Activated CD8-positive, alpha-beta T cell treated with anti-CD3 and anti-CD28 coated beads for 36 hours (primary cell): ENCODE measurements around the gene PLCXD1. TPM values are rescaled to one million over a fixed set of nuclear protein-coding genes. Genes with fewer than 3 reads are reported as not detected.

ENCODE experiments used
- ATAC-seq: fragments of 200-7000 bp; cut with Tn5 transposase; one replicate; pipeline ENCODE4 v1.10.0; 2021; ENCODE audit warnings: mild to moderate bottlenecking, moderate library complexity
- CTCF ChIA-PET: fragments of 350-600 bp; sonication (Branson Sonifier 250); formaldehyde crosslinking; loops from one replicate; lab custom pipeline; 2021; ENCODE audit warnings: antibody characterized with exemption; lab: Charles Lee
- POLR2A ChIA-PET: fragments of 350-600 bp; sonication (Branson Sonifier 250); formaldehyde crosslinking; loops from one replicate; lab custom pipeline; 2021; ENCODE audit warnings: antibody characterized with exemption; lab: Charles Lee
- DNase-seq: peaks from one replicate; pipeline ENCODE4 v3.0.0-alpha.2; 2020
- H3K27ac Mint-ChIP-seq: one replicate; pipeline ENCODE4 v1.8.0; 2021; ENCODE audit warnings: mild to moderate bottlenecking, mixed read lengths
- H3K27me3 Mint-ChIP-seq: one replicate; pipeline ENCODE4 v1.8.0; 2021; ENCODE audit warnings: mixed read lengths
- H3K36me3 Mint-ChIP-seq: one replicate; pipeline ENCODE4 v1.8.0; 2021; ENCODE audit warnings: low read depth, mixed read lengths
- H3K4me1 Mint-ChIP-seq: one replicate; pipeline ENCODE4 v1.8.0; 2021; ENCODE audit warnings: low read depth, mixed read lengths
- H3K4me3 Mint-ChIP-seq: one replicate; pipeline ENCODE4 v1.8.0; 2021; ENCODE audit warnings: mild to moderate bottlenecking, moderate library complexity, mixed read lengths
- H3K9me3 Mint-ChIP-seq: one replicate; pipeline ENCODE4 v1.8.0; 2021; ENCODE audit warnings: mixed read lengths
- CTCF ChIP-seq: fragments of 200-600 bp; IDR thresholded peaks from one replicate; pipeline ENCODE4 v1.8.0; 2022; ENCODE audit warnings: antibody characterized with exemption, mild to moderate bottlenecking
- intact Hi-C: fragments of 100-400 bp; cut with micrococcal nuclease; formaldehyde crosslinking; loops from one replicate; pipeline ENCODE4 v1.10.0; 2022
- total RNA-seq, 2 experiments: library from RNA; stranded (reverse); gene quantifications; one replicate each; pipeline ENCODE4 v1.2.3, GENCODE V29; 2021

PLCXD1 gene
- total RNA-seq, 2 experiments from 2014 or later = 63.9 to 65.7 TPM

GRCh38 chrX:332496-332860, 51.3 kb downstream of the PLCXD1 start:
- POLR2A ChIA-PET = no interaction called here

GRCh38 chrX:332916-333610, 51.9 kb downstream of the PLCXD1 start:
- no peak for TF ChIP-seq CTCF
- Mint-ChIP-seq H3K4me3 (no peak overlapping the region), H3K36me3 (peaks cover 16% of the 10 kb centered on the region), H3K27me3 (no peaks in the 10 kb centered on the region), H3K27ac (no peak overlapping the region), H3K4me1 (peaks cover 3% of the 10 kb centered on the region), H3K9me3 (no peaks in the 10 kb centered on the region)
- ChIA-PET POLR2A (no interaction called here), CTCF (no interaction called here)
- intact Hi-C loops = no loop called here
- no peak for ATAC-seq
- DNase-seq = no peak

More at GRCh38 chrX:332496-332860, 51.3 kb downstream of the PLCXD1 start:
- Mint-ChIP-seq H3K9me3 (no peaks in the 10 kb centered on the region), H3K36me3 (peaks cover 12% of the 10 kb centered on the region), H3K4me1 (peaks cover 3% of the 10 kb centered on the region), H3K4me3 (no peak overlapping the region), H3K27me3 (no peaks in the 10 kb centered on the region), H3K27ac (no peak overlapping the region)
- intact Hi-C loops = no loop called here
- CTCF ChIA-PET = no interaction called here
- no peak for ATAC-seq
- TF ChIP-seq CTCF = no peak
- DNase-seq = no peak

GRCh38 chrX:333611-334311, 52.6 kb downstream of the PLCXD1 start:
- ChIA-PET CTCF (no interaction called here), POLR2A (no interaction called here)
- ATAC-seq = no peak
- no peak overlapping the region for H3K27ac Mint-ChIP-seq
- no peaks in the 10 kb centered on the region for H3K9me3 Mint-ChIP-seq
- no peaks in the 10 kb centered on the region for H3K27me3 Mint-ChIP-seq
- intact Hi-C loops = no loop called here
- peaks cover 19% of the 10 kb centered on the region for H3K36me3 Mint-ChIP-seq
- no peak for TF ChIP-seq CTCF
- peaks cover 3% of the 10 kb centered on the region for H3K4me1 Mint-ChIP-seq
- DNase-seq = no peak
- no peak overlapping the region for H3K4me3 Mint-ChIP-seq

DNA sequence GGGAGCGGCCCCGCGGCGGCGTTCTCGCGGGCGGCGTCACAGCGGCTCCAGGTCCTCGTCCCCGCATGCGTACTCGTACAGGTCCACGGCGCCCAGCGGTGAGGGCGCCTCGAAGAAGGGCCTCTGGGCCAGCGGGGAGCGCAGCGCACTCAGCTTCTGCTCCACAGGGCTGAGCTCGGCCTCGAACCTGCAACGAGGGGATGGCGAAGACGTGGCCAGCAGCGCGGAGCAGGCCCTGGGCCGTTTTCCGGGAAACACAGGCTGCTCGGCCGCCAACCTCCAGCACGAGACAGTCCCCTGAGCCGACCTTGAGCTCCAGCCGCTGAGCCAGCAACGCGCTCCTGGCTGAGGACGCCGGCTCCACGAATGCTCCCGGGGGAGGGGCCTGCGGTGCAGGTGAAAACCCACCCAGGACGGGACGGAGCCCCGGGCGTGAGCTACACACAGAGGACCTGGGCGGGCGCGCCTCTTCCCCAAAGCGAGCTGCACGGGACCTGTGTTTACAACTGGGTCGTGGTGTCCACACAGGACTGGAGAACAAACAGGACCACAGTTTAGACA, 53.2 kb downstream of the PLCXD1 start:
- ChIA-PET POLR2A (no interaction called here), CTCF (no interaction called here)
- no peak overlapping the region for H3K4me3 Mint-ChIP-seq
- peaks cover 3% of the 10 kb centered on the region for H3K4me1 Mint-ChIP-seq
- H3K36me3 Mint-ChIP-seq = peaks cover 22% of the 10 kb centered on the region
- no peak for DNase-seq
- no peak overlapping the region for H3K27ac Mint-ChIP-seq
- ATAC-seq = no peak
- H3K9me3 Mint-ChIP-seq = no peaks in the 10 kb centered on the region
- no peaks in the 10 kb centered on the region for H3K27me3 Mint-ChIP-seq
- TF ChIP-seq CTCF = no peak
- intact Hi-C loops = no loop called here
